IPS-18a (cell line): ENCODE results near the gene CTCFL.

Experiments used
- H3K27ac ChIP-seq: one replicate; pipeline ENCODE4 v1.5.1; 2013; ENCODE audit warnings: low read length
- H3K27me3 ChIP-seq: one replicate; pipeline ENCODE4 v1.6.1; 2013; ENCODE audit warnings: mild to moderate bottlenecking, low read length; ENCODE audit not compliant: control insufficient read depth, insufficient read depth
- H3K36me3 ChIP-seq: one replicate; pipeline ENCODE4 v1.6.1; 2013; ENCODE audit warnings: low read depth, low read length; ENCODE audit not compliant: control insufficient read depth
- H3K4me1 ChIP-seq: one replicate; pipeline ENCODE4 v1.6.1; 2013; ENCODE audit warnings: low read depth, low read length; ENCODE audit not compliant: control insufficient read depth
- H3K4me3 ChIP-seq: one replicate; pipeline ENCODE4 v1.5.1; 2013; ENCODE audit warnings: low read length
- H3K9ac ChIP-seq: one replicate; pipeline ENCODE4 v1.6.1; 2013; ENCODE audit warnings: mild to moderate bottlenecking, low read length, moderate library complexity
- H3K9me3 ChIP-seq: one replicate; pipeline ENCODE4 v1.6.1; 2013; ENCODE audit warnings: low read depth, low read length; ENCODE audit not compliant: control insufficient read depth

Gene CTCFL

GRCh38 chr20:57566399-57566798 lies 41.5 kb upstream of the CTCFL start:
- H3K27me3 ChIP-seq, result no peaks in the 10 kb centered on the region
- no peak overlapping the region for H3K9ac ChIP-seq
- H3K27ac ChIP-seq, result no peak overlapping the region
- no peaks in the 10 kb centered on the region for H3K36me3 ChIP-seq
- no peak overlapping the region for H3K4me3 ChIP-seq
- H3K9me3 ChIP-seq, result no peaks in the 10 kb centered on the region
- no peaks in the 10 kb centered on the region for H3K4me1 ChIP-seq

DNA sequence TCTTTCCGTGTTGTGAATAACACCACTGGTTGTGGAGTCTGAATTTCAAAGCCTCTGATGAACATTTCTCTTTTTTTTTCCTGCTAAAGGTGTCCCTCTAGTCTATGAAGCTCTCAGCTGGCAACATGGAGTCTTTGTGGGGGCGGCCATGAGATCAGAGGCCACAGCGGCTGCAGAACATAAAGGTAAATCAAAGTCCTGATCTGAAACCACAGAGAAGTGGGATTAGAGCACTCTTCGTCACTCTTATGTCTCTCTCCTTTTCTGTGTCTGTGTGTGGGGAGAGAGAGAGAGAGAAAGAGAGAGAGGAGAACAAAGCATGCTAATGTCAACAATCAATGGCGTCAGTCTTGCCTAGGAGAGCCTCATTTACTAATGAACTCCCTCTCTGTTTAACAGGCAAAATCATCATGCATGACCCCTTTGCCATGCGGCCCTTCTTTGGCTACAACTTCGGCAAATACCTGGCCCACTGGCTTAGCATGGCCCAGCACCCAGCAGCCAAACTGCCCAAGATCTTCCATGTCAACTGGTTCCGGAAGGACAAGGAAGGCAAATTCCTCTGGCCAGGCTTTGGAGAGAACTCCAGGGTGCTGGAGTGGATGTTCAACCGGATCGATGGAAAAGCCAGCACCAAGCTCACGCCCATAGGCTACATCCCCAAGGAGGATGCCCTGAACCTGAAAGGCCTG lies 40.2 kb upstream of the CTCFL start:
- Histone ChIP-seq H3K4me3 (no peak overlapping the region), H3K4me1 (no peaks in the 10 kb centered on the region), H3K9ac (no peak overlapping the region), H3K9me3 (no peaks in the 10 kb centered on the region), H3K27ac (no peak overlapping the region), H3K27me3 (no peaks in the 10 kb centered on the region), H3K36me3 (no peaks in the 10 kb centered on the region)

DNA sequence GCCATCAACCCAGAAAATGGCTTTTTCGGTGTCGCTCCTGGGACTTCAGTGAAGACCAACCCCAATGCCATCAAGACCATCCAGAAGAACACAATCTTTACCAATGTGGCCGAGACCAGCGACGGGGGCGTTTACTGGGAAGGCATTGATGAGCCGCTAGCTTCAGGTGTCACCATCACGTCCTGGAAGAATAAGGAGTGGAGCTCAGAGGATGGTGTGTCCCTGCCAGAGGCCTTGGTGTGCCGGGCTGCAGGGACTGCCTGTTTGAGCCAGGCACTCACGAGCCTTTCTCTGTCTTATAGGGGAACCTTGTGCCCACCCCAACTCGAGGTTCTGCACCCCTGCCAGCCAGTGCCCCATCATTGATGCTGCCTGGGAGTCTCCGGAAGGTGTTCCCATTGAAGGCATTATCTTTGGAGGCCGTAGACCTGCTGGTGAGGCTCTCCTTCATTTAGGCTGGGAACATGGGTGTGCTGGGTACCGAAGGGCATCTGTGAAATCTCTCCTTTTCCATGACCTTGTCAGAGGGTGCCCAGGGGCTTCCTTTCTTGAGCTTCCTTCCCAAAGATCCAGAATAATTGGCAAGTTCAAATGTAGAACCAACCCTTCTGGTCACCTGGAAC lies 39.4 kb upstream of the CTCFL start:
- Histone ChIP-seq H3K4me3 (no peak overlapping the region), H3K36me3 (no peaks in the 10 kb centered on the region), H3K4me1 (no peaks in the 10 kb centered on the region), H3K9ac (no peak overlapping the region), H3K9me3 (no peaks in the 10 kb centered on the region), H3K27ac (no peak overlapping the region), H3K27me3 (no peaks in the 10 kb centered on the region)

- H3K27ac ChIP-seq, result no peak overlapping the region
- H3K4me3 ChIP-seq, result no peak overlapping the region
- H3K9me3 ChIP-seq, result no peaks in the 10 kb centered on the region
- H3K9ac ChIP-seq, result no peak overlapping the region
- H3K36me3 ChIP-seq, result no peaks in the 10 kb centered on the region
- no peaks in the 10 kb centered on the region for H3K27me3 ChIP-seq
- no peaks in the 10 kb centered on the region for H3K4me1 ChIP-seq
Measured at GRCh38 chr20:57563522-57563921, 38.6 kb upstream of the CTCFL start.

GRCh38 chr20:57562541-57563465 lies 37.9 kb upstream of the CTCFL start:
- Histone ChIP-seq H3K9ac (no peak overlapping the region), H3K27ac (no peak overlapping the region), H3K27me3 (no peaks in the 10 kb centered on the region), H3K4me1 (no peaks in the 10 kb centered on the region), H3K9me3 (no peaks in the 10 kb centered on the region), H3K36me3 (no peaks in the 10 kb centered on the region), H3K4me3 (no peak overlapping the region)

- H3K27ac ChIP-seq, result no peak overlapping the region
- H3K4me3 ChIP-seq, result no peak overlapping the region
- H3K9me3 ChIP-seq, result no peaks in the 10 kb centered on the region
- no peaks in the 10 kb centered on the region for H3K36me3 ChIP-seq
- H3K27me3 ChIP-seq, result no peaks in the 10 kb centered on the region
- no peak overlapping the region for H3K9ac ChIP-seq
- no peaks in the 10 kb centered on the region for H3K4me1 ChIP-seq
Measured at GRCh38 chr20:57561356-57562279, 36.7 kb upstream of the CTCFL start.

GRCh38 chr20:57560554-57561355 lies 35.8 kb upstream of the CTCFL start, which contains the start of gene PCK1:
Gene PCK1, plus strand, starts transcription at chr20:57561110. Its CDS starts 302 bp downstream, at chr20:57561412.
- H3K27me3 ChIP-seq, result no peaks in the 10 kb centered on the region
- H3K4me1 ChIP-seq, result no peaks in the 10 kb centered on the region
- H3K9me3 ChIP-seq, result no peaks in the 10 kb centered on the region
- no peak within 1 kb of the TSS for H3K4me3 ChIP-seq
- no peaks in the 10 kb centered on the region for H3K36me3 ChIP-seq
- H3K9ac ChIP-seq, result no peak within 1 kb of the TSS
- no peak within 1 kb of the TSS for H3K27ac ChIP-seq

GRCh38 chr20:57559658-57560553 lies 35.0 kb upstream of the CTCFL start:
- Histone ChIP-seq H3K4me3 (no peak overlapping the region), H3K36me3 (no peaks in the 10 kb centered on the region), H3K9ac (no peak overlapping the region), H3K9me3 (no peaks in the 10 kb centered on the region), H3K27ac (no peak overlapping the region), H3K4me1 (no peaks in the 10 kb centered on the region), H3K27me3 (no peaks in the 10 kb centered on the region)

DNA sequence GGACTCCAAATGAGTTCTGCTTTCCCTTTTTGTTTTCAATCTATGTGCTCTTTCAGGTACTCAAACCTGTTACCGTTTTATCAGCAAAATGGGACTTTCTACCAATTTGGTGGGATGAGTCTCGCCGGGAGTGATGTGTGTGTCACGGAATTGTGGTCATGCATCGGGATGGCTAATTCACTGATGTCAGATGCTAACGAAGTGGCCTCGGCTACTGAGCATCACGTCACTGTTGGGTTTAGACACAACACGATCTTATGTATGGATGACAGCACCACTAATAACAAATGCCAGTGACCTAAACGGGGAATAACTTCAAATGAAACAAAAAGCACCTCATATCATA lies 34.3 kb upstream of the CTCFL start:
- no peaks in the 10 kb centered on the region for H3K27me3 ChIP-seq
- no peaks in the 10 kb centered on the region for H3K9me3 ChIP-seq
- no peaks in the 10 kb centered on the region for H3K4me1 ChIP-seq
- no peak overlapping the region for H3K9ac ChIP-seq
- no peaks in the 10 kb centered on the region for H3K36me3 ChIP-seq
- no peak overlapping the region for H3K27ac ChIP-seq
- no peak overlapping the region for H3K4me3 ChIP-seq
